ENCODE measurements around the gene PSKH1.

Gene PSKH1

GRCh38 chr16:67934306-67935100 lies 41.4 kb downstream of the PSKH1 start (continued):
- no peak for TF ChIP-seq ZNF639 (tag by site-specific recombination; IDR thresholded peaks at IDR 0.05)

- ChIA-PET POLR2A (interaction anchor here (0.6 to 2.5 kb wide), 24 partner anchors 9 to 414 kb away, joined by 3 to 16 read pairs (median 5); partner anchors contain the start of genes ACD, CTCF, DDX28 and DUS2), CTCF (interaction anchor here (0.6 to 2.6 kb wide), 7 partner anchors 8 to 454 kb away, joined by 3 to 17 read pairs (median 3); partner anchors contain the start of gene NRN1L)
- Histone ChIP-seq H3K27ac (ENCODE audit: extremely low read depth, low read depth, low read length) (no peak overlapping the region; the same call in 1 of the 2 replicates), H3K4me3 (ENCODE audit: low read depth, low read length) (peak overlapping the region; percentile 46), H3K9me3 (ENCODE audit: control insufficient read depth, insufficient read depth, low read depth, low read length) (no peaks in the 10 kb centered on the region), H3K4me1 (ENCODE audit: control insufficient read depth, insufficient read depth, low read length) (no peaks in the 10 kb centered on the region), H3K36me3 (ENCODE audit: control insufficient read depth in 2 of 2, insufficient read depth in 1 of 2, low read length in 2 of 2) (peaks cover 0 to 23% of the 10 kb centered on the region in 2 experiments; a peak in 2 of 3 replicates)
- no peak for TF ChIP-seq ZNF266 (tag by site-specific recombination; IDR thresholded peaks at IDR 0.05; ENCODE audit: low read depth)
- peak; percentile 79 for TF ChIP-seq ZNF600 (tag by site-specific recombination; IDR thresholded peaks at IDR 0.05)
Measured at GRCh38 chr16:67935101-67935401, 42.0 kb downstream of the PSKH1 start.

- ChIA-PET POLR2A (interaction anchor here (0.6 to 2.5 kb wide), 31 partner anchors 9 to 414 kb away, joined by 3 to 16 read pairs (median 4); partner anchors contain the start of genes ACD, CTCF, DDX28 and DUS2), CTCF (interaction anchor here (0.6 to 2.6 kb wide), 15 partner anchors 9 to 454 kb away, joined by 3 to 17 read pairs (median 4); partner anchors contain the start of gene NRN1L)
- H3K4me3 ChIP-seq (ENCODE audit: low read depth, low read length) = peak overlapping the region; percentile 92
- TF ChIP-seq YY1 (tag by site-specific recombination; IDR thresholded peaks at IDR 0.05) (peak; percentile 50; the same call in 1 of the 2 replicates), ZNF26 (tag by site-specific recombination; IDR thresholded peaks at IDR 0.05) (no peak), ZNF488 (tag by site-specific recombination; IDR thresholded peaks at IDR 0.05) (no peak), ZNF362 (tag by site-specific recombination; IDR thresholded peaks at IDR 0.05) (no peak), ZNF626 (tag by site-specific recombination; IDR thresholded peaks at IDR 0.05) (no peak), ZNF658 (tag by site-specific recombination; IDR thresholded peaks at IDR 0.05) (no peak), ZFP69B (tag by site-specific recombination; IDR thresholded peaks at IDR 0.05) (peak; percentile 43; the same call in 1 of the 2 replicates), ZNF302 (tag by site-specific recombination; IDR thresholded peaks at IDR 0.05; ENCODE audit: low read depth) (no peak), HOXD13 (CRISPR knock-in tag; IDR thresholded peaks at IDR 0.05; ENCODE audit: borderline replicate concordance) (no peak), PBX3 (CRISPR knock-in tag; IDR thresholded peaks at IDR 0.05) (0 out of 2 replicates have a peak, but pooled peaks have one; percentile 50), ZNF423 (tag by site-specific recombination; IDR thresholded peaks at IDR 0.05) (no peak), KLF1 (tag by site-specific recombination; IDR thresholded peaks at IDR 0.05) (peak; percentile 77), ZNF248 (tag by site-specific recombination; IDR thresholded peaks at IDR 0.05) (no peak), ZNF518A (tag by site-specific recombination; conservative IDR thresholded peaks at IDR 0.05; ENCODE audit: low read depth) (no peak), ZNF433 (tag by site-specific recombination; IDR thresholded peaks at IDR 0.05; ENCODE audit: low read depth) (no peak), ZNF146 (tag by site-specific recombination; IDR thresholded peaks at IDR 0.05) (no peak)
Measured at GRCh38 chr16:67935402-67936123, 42.5 kb downstream of the PSKH1 start.

More at GRCh38 chr16:67935402-67936123, 42.5 kb downstream of the PSKH1 start:
- no peaks in the 10 kb centered on the region for H3K4me1 ChIP-seq (ENCODE audit: control insufficient read depth, insufficient read depth, low read length)
- H3K36me3 ChIP-seq (ENCODE audit: control insufficient read depth in 2 of 2, insufficient read depth in 1 of 2, low read length in 2 of 2) = peaks cover 0 to 22% of the 10 kb centered on the region in 2 experiments; a peak in 2 of 3 replicates
- H3K9me3 ChIP-seq (ENCODE audit: control insufficient read depth, insufficient read depth, low read depth, low read length) = no peaks in the 10 kb centered on the region
- peak overlapping the region; percentile 69 for H3K27ac ChIP-seq (ENCODE audit: extremely low read depth, low read depth, low read length)
